ENCODE measurements around the gene VGLL4.

GRCh38 chr3:11569156-11569741, 74.5 kb downstream of the VGLL4 start:
- no peak for TF ChIP-seq CTCF (conservative IDR thresholded peaks at IDR 0.05; ENCODE audit: low read depth, low read length)
- TF ChIP-seq EZH2 (IDR thresholded peaks at IDR 0.05; ENCODE audit: borderline replicate concordance, low read depth, low read length, poor library complexity, severe bottlenecking), result no peak
